ENCODE results near the gene CALB2.
A peak's percentile ranks its signal among the peaks of the same experiment; 100 is the strongest.
"Not testable (repeated sequence)": the region's sequence is repeated elsewhere in the genome, so short reads cannot be mapped to it uniquely, and the experiment has no call there.

CALB2 gene

DNA sequence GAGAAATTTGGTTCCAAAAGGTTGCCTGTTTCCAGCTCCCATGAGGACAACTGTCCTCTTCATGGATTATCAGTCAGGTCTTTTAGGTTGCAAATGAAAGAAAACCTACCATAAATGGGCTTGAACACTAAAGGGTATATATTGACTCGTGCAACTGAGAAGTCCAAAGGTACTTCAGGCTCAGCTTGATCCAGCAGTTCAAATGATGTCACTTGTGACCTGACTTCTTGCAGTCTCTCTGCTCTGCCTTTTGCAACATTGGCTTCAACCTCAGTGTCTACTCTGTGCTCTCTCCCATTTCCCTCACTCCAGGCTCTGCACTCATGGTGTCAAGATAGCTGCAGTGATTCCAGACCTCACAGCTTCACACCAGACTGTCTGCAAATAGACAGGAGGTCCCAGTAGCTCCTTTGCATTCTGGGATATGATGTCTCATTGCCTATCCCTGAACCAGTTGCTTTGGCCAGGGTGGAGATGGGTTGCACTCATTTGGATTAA is 5.5 kb upstream of the CALB2 start:
- DNase-seq (ENCODE audit: low spot score): no peak

- DNase-seq (ENCODE audit: low spot score): peak; percentile 62
These were observed 4.8 kb upstream of the CALB2 start for GRCh38 chr16:71353736-71354135.

DNA sequence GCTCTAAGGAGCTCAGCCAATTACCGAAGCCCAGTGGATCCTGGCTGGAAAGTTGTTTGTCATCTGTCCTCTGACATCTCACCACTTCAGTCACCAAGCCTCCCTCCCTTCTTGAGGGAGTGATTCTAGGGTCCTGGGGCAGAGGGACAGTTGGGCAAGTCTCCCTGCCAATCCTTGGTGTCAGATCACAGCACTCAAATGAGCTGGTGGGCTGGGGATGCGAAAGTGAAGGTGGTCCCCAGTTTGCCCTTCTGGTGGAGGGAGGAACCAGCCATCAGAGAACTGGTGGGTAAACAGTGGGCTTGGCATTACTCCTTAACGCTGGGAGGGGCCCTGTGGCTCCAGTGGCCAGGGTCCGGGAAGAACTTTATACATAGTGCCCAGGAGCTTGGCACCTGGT is 4.4 kb upstream of the CALB2 start:
- DNase-seq (ENCODE audit: low spot score): no peak

DNA sequence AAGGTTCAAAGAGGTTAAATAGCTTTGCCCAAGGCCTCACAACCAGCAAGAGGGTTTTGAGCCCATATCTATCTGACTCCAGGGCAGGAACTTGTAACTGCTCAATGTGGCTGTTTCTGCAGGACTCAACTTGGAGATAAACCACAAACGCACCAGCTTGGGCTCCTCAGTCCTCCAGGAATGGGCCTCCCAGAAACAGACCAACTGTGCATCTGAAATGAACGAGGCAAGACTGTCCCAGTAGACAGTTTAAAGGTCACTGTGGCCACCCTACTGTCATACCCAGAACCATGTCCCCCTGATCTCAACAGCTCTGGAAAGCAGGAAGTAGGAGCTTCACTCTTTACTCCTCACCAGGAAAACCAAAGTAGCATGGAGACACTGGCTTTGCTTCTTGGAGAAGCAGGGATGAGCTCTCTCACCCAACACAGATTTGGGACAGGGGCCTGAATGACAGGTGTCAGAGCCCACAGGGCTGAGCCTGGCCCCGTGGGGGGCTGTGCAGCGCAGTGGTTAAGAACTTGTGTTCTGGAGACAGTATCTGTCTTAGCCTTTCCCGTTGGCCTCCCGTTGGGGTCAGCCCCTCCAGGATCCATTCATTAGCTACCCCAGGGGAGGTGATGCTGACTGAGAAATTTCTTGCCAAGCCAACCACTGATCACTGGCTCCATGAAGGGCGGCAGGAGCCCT is 2.3 kb upstream of the CALB2 start:
- no peak for DNase-seq (ENCODE audit: low spot score)

DNA sequence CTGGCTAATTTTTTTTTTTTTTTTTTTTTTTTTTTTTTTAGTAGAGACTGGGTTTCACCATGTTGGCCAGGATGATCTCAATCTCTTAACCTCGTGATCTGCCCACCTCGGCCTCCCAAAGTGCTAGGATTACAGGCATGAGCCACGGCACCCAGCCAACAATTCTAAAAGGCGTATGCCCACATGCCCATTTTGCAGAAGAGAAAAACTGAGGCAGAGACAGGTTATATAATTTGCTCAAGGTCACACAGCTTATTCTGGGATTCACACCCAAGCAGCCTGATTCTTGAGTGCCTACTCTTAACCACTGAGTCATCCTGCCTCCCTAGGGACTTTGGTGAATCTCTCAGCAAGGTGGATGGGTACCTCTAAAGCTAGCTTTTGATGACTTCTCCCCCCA is 1.6 kb upstream of the CALB2 start:
- not testable (repeated sequence) for DNase-seq (ENCODE audit: low spot score)

GRCh38 chr16:71357681-71358080 is 842 bp upstream of the CALB2 start:
- DNase-seq (ENCODE audit: low spot score): no peak

GRCh38 chr16:71359431-71359830 is 908 bp downstream of the CALB2 start:
- no peak for DNase-seq (ENCODE audit: low spot score)

- DNase-seq (ENCODE audit: low spot score): no peak
These were observed 1.9 kb downstream of the CALB2 start for GRCh38 chr16:71360378-71360777.

DNA sequence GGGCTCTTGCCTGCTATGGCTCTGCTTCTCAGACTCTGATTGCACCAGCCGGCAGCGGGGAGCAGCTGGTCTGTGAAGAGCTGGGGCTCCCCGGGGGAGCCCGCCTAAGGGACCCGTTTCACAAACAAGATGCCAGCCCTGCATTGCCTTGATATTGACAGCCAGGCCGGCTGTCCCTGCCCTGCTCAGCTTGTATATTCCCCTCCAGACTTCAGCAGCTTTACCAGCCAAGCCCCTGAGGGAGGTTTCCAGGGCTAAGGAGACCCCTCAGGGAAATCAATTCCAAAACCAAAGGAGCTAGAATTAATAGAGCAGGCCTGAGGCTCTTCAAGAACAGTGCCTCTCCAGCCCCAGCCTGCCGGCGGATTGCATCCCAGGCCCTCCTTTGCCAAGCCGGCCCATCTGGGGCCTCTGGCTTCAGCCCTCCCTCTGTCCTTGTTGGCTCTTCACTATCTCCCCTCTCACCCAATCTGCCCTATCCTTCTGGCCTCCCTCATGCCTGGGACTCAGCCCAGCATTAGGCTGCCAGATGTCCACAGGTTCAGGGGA is 5.7 kb downstream of the CALB2 start:
- DNase-seq (ENCODE audit: low spot score): peak; percentile 95

DNA sequence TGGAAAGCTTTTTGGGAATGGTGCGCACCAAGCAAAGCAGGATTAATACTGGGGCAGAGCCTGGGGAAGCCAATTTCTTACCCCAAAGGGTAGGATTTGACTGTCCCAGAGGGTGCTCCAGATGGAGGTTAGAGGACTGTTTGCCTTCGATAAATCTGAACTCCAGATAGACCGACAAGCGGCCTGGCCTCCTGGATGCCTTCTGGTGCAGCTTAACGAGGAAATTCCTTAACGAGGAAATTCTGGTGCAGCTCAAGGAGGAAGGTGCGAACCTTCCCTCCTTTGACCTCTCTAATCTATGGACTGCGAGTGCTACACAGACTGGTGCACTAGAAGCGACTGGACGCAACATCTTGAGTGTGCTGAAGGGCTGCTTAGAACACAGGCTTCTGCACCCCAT is 6.5 kb downstream of the CALB2 start:
- DNase-seq (ENCODE audit: low spot score): no peak

- DNase-seq (ENCODE audit: low spot score): peak; percentile 50
These were observed 8.9 kb downstream of the CALB2 start for GRCh38 chr16:71367241-71367976.

DNA sequence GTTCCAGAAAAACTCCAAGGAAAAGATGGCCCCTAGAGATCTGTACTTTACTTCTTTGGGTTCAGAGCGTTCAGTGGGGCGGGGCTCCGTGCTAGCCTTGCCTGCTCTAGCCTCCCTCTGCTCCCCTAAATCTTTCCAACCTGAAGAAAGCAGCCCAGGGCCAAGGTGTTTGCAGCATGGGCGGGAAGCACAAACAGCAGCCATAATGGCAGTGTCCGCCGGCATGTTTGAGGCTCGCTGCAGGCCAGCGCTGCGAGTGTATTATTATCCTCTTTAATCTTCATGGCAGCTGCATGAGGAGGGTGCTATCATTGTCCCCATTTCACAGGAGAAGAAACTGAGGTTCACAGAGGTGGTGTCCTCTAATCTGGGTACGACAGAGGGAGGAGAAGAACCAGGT is 10.4 kb downstream of the CALB2 start:
- no peak for DNase-seq (ENCODE audit: low spot score)

GRCh38 chr16:71369494-71369893 is 11.0 kb downstream of the CALB2 start:
- no peak for DNase-seq (ENCODE audit: low spot score)

DNA sequence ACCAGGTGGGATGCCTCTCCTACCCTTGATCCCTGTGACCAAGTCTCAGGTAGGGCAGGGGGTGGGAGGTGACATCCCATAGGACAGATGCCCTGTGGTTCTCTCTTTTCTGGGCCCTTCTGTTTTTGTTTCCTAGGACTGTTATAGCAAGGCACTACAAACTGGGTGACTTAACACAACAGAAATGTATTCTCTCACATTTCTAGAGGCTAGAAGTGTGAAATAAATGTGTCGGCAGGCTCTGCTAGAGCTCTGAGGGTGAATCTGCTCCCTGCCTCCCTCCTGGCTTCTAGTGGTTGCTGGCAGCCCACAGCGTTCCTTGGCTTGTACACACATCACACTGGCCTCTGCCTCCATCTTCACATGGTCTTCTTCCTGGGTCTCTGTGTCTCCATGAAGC is 12.7 kb downstream of the CALB2 start:
- DNase-seq (ENCODE audit: low spot score): no peak

DNA sequence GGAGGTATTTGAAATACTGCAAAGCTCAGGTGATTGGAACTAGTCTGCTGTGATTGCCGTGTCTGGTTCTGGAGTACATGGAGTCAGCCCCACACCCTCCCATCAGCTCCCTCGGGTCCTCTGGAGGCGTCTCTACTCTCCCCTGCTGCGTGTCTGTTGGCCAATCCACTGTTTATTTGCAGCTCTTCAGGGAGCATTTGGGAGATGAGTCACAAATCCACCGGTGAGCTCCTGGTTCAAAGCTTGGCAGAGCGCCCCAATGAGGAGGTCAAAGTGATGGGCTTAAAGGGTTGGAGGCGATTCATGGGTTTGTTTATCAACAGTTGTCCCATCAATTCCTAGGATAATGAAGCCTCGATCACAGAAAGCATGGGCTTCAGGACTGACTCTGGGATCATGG is 14.6 kb downstream of the CALB2 start:
- DNase-seq (ENCODE audit: low spot score): no peak

GRCh38 chr16:71376465-71377157 is 18.1 kb downstream of the CALB2 start:
- DNase-seq (ENCODE audit: low spot score): no peak

GRCh38 chr16:71379711-71380110 is 21.2 kb downstream of the CALB2 start:
- DNase-seq (ENCODE audit: low spot score): no peak

GRCh38 chr16:71380831-71381230 is 22.3 kb downstream of the CALB2 start:
- DNase-seq (ENCODE audit: low spot score): no peak

- no peak for DNase-seq (ENCODE audit: low spot score)
These were observed 24.7 kb downstream of the CALB2 start for GRCh38 chr16:71383054-71383773.

DNA sequence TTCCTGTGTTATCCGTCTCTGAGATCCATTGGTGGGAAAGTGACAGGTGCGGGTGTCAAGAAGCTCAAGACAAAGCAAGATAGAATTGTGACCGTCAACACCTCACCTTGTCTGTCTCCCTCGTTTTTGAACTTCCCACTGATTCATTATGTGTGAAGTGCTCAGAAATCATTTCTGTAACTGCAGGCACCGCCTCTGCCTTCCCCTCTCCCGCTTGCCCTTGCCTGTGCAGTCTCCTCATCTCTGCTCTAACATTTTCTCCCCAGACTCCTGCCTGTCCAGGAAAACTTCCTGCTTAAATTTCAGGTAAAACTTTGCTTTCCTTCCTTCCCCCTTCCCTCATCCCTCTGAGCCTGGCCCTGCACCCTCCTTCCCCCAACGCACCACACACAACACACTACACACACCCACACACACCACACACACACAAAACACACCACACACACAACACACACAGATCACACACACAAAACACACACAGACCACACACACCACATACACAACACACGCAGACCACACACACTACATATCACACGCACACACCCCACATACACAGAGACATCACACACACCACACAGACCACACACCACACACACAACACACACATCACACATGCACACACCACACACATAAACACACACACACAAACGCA is 25.7 kb downstream of the CALB2 start:
- no peak for DNase-seq (ENCODE audit: low spot score)

GRCh38 chr16:71387045-71387871 is 28.7 kb downstream of the CALB2 start:
- DNase-seq (ENCODE audit: low spot score): no peak
